CD4-positive, alpha-beta T cell treated with Interleukin-4 for 4 hours (primary cell): ENCODE data around the gene ZNFX1.
"Not testable (repeated sequence)": the region's sequence is repeated elsewhere in the genome, so short reads cannot be mapped to it uniquely, and the experiment has no call there.

Experiments used
- DNase-seq: peaks from one replicate; pipeline ENCODE4 v3.0.0-alpha.2; 2020

ZNFX1 gene

DNA sequence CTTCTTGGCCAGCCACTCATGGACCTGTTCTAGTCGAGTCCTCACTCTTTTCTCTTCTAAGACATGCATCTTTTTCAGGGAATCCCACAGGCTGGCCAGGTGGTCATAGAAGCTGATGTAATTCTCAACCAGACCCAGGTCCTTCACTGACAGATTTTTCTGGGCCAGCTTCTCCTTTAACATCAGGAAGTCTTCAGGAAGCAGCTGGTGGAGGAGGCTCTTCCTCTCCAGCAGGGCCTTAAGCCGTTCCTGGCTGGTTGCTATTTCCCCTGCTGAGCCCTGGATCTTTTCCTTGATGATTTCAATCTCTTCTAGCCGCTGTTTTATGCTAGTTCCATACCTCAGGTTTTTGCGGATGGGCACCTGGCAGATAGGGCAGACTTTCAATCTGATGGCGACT lies 30.1 kb downstream of the ZNFX1 start:
- DNase-seq: no peak

DNA sequence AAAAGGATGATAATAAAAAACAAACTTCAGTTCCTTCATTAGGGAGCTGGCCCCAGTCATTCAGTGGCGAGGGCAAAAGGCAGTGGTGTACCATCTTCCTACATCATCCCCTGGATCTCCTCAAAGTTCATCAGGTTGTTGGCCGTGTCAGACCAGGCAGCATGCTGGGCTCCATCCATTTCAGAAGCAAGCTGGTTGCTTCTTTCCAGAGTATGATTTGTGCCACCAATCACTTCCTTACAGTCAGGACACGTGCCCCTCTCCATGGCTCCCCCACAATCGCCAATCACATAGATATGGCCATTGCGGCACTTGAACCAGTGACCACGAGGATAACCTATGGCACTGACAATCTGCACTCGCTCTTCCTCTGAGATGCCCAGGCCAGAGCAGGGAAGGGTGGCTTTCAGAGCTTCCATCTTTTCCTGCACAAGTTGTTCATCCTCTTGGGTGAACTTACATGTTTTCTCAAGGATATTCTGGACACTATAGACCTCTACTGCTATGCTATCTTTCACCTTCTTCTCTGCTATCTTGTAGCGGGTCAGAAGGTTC lies 30.6 kb downstream of the ZNFX1 start:
- DNase-seq: no peak

DNA sequence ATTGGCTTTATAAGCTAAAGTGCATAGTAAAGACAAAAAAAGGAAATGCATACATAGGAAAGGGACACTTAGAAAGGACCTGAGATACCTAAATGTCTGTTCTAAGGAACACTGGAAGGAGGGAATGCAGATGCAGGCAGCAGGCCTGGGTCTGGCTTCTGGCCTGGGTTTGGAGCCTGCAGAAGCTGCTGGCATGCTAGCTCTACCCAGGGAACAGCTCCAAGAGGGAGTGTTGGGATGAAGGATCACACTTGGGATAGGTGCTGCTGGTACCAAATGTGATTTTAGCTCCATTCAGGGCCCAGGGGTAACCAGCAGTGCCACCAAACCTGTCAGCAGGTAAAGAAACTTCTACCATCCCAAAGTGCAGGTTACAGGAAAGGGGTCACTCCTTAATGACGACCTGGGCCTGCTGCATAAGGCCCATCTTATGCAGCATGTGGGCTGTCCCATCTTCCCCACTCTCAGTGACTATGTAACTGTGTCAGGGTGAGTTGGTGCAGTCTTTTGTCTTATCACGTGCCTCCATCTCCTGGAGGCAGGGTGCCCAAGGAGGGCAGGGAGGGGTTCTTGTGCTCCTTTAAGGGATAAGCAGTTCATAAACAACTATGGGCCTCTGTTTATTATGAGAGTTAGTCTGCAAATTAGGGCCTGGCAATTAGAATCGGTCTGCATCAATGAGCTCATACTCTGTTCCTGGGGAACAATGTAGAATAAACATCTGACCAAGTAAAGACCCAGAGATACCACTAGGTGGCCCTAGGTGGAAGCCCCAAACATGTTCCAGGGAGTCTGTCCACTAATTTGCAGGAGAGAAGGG lies 31.7 kb downstream of the ZNFX1 start:
- peak; percentile 45 for DNase-seq

DNA sequence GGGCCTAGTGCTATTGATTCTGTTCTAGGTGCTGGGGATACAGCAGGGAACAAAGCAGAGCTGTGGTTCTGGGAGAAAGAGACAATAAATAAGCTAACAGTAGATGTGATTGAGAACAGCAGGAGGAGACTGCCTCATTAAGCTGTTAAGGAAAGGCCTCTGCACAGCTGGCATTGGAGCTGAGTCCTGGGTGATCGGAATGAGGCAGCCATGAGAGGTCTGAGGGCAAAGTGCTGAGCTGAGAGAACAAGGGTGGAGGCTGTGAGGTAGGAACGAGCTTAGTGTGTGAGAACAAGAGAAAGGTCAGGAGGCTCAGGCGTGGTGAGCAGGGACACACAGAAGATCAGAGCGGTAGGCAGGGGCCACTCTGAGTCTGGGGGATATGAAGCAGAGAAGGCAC lies 40.3 kb downstream of the ZNFX1 start:
- DNase-seq: no peak

DNA sequence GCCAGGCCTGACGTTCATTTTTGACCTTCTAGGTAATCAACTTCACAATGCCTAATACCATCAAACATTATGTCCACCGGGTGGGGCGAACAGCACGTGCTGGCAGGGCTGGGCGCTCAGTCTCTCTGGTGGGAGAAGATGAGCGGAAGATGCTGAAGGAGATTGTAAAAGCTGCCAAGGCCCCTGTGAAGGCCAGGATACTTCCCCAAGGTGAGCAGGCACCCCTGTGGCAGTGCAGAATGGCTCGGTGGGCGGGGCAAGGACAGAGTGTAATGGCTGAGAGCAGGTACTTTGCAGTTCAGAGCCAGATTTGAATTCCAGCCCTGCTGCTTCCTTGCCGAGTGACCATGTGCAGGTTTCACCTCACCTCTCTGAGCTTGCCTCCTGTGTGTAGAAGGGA lies 41.6 kb downstream of the ZNFX1 start:
- DNase-seq: no peak

DNA sequence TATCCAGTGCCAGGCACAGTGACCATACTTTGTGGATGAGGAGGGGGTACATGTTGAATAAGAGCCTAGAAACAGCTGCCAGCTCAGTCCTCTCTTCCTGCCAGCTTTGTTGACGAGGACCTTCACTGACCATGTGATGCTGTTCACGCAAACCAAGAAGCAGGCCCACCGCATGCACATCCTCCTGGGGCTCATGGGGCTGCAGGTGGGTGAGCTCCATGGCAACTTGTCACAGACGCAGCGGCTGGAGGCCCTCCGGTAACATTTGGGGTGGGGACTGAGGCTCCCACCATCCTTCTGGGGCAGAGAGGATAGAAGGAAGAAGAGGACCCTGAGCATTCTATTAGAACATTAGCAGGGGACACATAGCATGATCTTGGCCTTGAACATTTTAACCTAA lies 43.0 kb downstream of the ZNFX1 start:
- DNase-seq: no peak

DNA sequence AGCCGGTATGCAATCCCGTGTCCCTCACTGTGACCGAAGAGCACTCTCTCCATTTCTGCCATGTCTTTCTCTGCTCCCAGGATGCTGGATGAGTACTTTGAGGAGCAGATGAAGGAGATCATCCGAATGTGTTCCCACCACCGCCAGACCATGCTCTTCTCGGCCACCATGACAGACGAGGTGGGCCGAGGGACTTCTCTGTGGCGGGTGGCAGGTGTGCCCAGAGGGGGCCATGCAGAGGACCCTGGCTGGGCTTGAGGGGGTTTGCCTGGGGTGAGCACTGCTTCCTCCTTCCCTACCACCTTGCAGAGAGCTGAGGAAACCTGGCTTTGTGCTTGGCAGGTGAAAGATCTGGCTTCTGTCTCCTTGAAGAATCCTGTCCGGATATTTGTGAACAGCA lies 44.6 kb downstream of the ZNFX1 start:
- no peak for DNase-seq

DNA sequence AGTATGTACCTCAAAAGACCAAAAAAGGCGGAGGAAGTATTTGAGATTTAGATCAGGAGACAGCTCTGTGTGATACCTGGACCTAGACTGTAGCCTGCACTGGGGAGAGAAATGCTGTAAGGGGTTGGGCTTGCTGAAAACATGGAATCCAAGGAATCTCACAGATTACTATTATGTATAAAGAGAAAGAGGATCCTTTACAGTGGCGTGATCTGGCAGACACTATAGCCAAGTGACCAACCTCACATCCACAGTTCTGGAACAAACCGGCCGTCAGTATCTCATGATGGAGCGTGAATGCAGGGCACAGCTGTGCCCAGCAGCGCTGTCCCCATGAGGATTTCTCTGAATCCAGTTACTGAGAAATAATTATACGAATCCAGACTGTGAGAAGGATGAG lies 46.4 kb downstream of the ZNFX1 start:
- no peak for DNase-seq

DNA sequence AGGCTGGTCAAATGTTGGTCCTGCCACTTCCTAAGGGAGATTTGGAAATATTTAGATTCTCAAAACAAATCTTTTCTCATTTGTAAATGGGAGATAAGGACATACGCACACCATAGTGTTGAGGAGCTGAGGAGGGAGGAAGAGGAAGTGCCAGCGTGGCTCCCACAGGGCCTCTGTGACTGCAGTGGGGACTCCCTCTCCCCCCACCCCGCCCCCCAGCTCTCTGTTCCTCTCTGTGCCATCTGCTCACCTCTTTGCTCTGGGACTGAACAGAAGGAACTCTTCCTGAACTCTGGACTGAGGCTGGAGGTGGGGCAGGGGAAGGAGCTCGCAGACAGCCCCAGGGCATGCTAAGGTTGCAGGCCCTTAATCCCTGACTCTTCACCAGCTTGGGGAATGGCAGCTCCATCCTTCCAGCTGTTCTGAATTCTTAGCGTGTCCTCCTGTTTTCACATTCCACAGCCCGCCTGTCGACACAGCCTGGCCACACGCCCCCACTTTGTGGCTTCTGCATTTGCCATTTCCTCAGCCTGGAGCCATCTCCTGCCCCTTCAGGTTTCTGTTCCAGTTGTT lies 47.2 kb downstream of the ZNFX1 start:
- DNase-seq: no peak

DNA sequence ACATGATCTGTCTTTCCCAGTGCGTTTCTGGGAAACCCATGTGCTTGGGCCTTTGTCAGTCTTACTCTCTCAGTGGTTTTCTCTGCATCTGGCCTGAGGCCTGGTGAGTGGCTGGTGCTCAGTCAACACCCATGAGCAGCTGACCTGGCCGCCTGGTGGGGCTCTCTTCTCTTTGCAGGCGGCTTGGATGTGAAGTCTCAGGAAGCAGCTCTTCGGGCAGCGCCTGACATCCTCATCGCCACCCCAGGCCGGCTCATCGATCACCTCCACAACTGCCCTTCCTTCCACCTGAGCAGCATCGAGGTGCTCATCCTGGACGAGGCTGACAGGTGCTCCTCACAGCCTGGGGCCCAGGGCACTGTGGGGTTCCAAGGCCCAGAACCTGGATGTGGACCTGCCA lies 47.8 kb downstream of the ZNFX1 start:
- DNase-seq: no peak

DNA sequence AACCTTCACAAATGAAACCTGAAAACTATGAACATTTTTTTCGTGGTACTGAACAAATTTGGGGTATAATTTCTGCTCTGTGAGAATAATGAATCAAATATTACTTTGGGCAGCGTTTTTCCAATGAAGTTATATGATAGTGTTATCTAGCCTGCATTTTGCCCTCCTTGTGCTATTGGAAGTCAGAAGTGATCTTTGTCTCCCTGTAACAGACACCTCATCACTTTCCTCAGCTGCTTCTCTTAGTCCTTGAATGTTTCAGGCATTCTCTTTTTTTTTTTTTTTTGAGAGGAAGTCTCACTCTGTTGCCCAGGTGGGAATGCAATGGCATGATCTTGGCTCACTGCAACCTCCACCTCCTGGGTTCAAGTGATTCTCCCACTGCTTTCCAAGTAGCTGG lies 48.5 kb downstream of the ZNFX1 start:
- DNase-seq: no peak

DNA sequence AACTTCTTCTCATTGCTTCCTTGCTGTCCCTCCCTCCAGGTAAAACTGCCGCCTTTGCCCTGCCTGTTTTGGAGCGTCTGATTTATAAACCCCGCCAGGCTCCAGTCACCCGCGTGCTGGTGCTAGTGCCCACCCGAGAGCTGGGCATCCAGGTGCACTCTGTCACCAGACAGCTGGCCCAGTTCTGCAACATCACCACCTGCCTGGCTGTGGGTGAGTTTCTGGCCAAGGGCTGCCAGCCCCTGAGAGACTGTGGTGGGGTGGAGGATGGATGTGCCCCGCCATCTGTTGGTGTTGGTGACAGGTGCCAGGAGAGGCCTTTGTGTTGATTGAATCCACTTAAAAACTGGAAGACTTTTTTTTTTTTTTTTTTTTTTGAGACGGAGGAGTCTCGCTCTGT lies 49.2 kb downstream of the ZNFX1 start:
- no peak for DNase-seq

DNA sequence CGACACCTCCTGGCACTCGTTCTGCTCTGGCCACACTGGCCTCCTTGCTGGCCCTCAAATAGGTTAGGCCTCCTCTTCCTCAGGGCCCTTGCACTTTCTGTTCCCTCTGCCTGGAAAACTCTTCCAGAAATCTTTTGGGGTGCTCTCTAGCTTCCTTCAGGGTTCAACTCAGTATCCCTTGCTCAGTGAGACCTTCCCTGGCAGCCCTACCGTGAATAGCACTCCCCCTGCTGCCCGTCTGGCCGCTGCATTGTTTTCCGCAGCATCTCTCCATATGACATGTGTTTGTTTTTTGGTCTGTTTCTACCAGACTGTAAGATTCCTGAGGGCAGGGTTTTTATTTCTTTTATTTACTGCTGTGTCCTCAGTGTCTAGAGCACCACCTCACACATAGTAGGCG lies 52.0 kb downstream of the ZNFX1 start:
- no peak for DNase-seq

DNA sequence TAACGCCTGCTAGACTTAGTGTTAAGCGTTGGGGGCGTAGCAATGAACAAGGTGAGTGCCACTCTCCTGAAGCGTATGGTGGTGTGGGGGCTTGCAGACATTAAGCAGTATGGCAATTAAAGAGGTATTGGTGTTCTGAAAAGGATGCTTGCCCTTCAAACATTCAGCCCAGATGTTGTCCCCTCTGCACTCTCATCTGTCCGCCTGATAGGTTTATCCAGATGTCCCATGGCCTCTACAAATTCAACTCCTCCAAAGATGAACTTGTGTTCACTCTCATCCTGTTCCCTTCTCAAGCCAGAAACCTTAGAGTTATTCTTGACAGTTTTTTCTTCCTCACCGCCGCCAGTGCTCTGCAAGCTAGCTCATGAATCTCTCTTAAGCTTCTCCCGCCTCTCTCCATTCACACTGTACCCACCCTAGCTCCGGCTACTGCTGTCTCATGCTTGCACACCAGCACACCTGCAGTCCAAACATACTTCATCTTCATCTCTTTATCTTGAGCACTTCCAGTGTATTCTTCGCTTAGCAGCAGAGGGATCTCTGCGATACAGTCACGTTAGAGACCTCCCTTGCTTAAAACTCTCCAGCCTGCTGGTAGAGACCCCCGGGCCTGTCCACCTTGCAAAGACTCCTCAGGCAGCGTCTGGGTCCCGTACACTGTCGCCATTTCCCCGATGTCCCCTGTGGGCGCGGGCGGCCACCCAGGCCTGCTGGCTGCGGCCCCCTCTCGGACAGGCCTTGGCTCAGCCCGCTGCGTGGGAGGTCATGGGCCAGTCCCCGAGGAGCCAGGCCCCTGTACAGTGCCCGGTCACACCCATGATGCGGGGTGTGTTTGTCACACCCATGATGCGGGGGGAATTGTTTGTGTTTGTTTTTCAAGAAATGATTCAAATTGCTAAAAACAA lies 57.7 kb downstream of the ZNFX1 start:
- no peak for DNase-seq

DNA sequence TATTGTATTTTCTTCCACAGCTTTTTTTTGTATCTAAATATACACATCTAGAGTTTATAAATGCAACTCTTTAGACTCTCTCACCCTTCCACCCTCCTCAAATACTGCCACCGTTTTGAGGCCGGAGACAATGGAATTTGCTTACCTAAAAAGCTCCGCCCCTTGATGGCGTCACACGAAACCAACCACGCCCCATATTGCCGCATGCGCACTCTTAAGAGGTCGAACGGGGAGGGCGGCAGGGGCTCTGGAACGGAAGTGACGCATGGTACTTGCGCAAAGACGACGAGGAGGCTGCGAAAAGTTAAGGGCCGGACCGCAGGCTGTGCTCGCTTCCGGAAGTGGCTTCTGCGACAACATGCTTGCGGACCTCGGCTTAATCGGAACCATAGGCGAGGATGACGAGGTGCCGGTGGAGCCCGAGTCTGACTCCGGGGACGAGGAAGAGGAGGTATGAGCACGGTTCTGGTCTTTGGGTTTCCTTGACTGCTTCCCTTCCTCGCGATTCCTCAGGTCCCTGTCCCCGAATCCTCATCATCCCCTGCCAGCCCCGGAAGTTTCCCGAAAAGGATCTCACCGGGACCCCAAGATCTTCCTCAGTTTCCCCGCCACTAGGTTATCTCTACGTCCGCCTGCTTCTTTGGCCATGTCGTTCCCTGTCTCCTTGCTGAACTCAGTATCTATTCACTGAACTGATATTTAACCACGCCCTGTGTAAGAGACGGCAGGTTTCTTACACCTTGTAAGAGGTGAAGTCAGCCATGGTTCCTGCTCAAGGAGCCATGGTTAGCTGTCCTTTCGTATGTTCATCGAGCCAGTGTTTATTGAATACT lies 58.5 kb downstream of the ZNFX1 start, which contains the start of gene DDX27:
Gene DDX27, plus strand, starts transcription at position 326 of the 833 bp plus-strand sequence. Its CDS starts 33 bp downstream, at position 359.
- DNase-seq: peak; percentile 96

DNA sequence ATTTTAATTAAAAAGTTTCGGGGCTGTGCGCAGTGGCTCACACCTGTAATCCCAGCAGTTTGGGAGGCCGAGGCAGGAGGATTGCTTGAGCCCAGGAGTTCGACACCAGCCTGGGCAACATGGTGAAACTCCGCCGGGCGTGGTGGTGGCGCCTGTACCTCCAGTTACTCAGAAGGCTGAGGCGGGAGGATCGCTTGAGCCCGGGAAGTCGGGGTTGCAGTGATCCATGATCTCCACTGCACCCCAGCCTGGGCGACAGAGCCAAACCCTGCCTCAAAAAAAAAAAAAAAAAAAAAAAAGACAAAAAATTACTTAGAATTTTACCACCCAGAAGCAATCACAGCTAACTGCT lies 59.1 kb downstream of the ZNFX1 start:
- not testable (repeated sequence) for DNase-seq

DNA sequence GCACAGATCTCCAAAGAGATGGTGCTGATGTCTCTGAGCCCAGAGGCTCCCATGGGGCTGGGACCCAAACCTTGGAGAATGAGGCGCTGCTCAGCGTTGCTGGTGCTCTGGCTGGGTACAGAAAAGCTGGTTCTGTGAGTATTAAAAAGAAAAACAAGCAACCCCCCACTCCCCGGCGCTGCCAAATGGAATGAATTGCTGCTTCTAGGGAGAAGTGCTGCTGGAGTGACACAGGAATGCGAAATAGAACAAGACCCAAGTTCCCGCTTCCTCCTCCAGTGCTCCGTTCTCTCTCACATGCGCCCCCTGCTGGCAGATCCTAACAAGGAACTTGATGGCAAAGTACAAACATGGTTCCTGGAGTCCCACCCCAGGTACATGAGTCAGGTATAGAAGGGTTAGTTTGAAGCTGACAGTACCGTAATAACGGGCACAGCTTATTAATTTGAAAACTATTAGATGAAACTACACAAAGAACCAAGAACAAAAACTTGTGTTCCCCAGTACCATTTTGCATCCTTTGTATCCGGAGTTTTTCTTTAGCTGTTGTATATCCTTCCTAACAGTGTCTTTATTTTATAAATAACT lies 60.8 kb downstream of the ZNFX1 start:
- peak; percentile 89 for DNase-seq

DNA sequence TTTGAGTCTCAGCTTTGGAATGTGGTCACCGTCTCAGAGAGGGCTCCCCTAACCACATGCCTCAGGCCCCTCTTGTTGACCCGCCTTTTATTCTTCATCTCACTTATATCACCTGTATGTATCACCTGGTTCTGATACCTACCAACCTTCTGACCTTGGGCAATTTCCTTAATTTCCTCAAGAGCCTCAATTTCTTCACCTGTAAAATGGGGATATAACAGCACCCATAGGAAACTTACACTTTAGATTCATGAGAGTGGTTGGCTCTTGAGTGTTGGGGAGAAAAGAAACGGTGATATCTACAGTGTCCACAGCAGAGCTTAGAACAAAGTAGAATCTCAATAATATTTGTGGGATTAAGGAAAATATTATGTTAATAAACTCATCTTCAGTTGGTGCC lies 62.6 kb downstream of the ZNFX1 start:
- DNase-seq: no peak

DNA sequence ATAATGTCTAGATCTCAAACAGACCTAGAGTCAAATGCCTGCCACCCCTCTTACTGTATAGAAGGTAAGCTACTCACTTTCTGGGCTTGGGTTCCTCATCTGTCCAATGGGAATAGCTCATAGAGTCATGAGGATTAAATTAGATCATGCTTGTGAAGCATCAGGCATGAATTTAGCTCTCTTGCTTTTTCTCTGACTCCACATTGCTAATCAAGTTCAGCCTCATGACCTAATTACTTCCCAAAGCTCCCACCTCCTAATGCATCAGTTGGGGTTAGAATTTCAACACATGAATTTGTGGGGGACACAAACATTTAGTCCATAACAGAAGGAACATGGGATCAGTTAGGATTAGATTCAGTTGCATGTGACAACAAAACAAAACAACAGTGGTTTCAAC lies 63.3 kb downstream of the ZNFX1 start:
- DNase-seq: no peak

DNA sequence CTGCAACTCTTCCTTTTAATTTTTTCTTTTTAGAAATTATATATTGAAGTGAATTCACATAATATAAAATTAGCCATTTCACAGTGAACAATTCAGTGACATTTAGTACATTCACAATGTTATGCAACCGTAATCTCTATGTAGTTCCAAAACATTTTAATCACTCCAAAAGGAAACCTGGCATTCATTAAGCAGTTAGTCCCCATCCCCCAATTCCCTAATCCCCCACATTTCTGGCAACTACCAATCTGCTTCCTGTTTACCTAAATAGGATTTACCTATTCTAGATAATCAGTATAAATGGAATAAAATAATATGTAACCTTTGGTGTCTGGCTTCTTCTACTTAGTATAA lies 67.1 kb downstream of the ZNFX1 start:
- DNase-seq: no peak

DNA sequence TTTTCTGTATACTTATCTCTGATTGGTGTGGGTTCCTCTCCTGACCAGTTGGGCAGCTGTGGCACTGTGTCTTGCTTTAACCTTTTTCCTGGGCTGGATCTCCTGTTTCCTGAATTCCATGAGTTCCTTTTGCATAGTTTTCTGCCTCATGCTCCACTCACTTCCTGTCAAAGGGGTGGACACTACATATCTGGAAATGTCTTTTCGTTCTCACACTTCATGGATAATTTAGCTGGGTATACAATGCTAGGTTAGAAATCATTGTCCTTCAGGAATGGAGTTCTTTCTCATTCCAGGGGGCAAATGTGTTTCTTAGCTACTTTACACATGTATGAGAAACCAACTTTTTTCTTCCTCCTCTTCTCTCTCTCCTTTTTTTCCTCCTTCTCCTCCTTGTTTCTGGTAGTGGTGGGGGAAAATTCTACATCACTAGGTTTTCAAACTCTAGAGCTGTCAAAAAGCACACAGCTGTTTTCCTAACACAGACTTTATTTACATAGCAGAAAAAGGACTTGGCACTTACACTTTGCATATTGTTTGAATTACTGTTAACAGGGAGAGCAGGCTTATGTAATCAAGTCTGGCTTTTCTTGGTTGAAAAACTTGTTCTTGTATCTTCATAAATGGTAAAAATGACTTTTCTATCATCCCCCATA lies 67.6 kb downstream of the ZNFX1 start:
- DNase-seq: no peak

DNA sequence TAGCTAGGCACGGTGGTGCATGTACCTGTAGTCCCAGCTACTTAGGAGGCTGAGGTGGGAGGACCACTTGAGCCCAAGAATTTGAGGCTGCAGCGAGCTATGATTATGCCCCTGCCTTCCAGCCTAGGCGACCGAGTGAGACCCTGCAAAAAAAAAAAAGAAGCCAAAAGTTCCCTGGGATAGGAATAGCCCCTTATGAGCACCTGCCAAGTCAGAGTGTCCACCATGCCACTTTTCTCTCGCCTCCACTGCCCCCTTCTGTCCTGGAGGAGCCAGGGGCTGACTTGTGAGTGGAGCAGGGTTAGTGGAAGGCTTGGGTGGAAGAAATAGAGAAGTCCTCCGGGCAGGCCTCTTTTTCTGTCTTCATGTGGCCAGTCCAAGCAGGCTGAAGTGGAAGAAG lies 70.8 kb downstream of the ZNFX1 start:
- no peak for DNase-seq
